ENCODE data around the gene MAP1A. TPM values are rescaled to one million over a fixed set of nuclear protein-coding genes. Genes with fewer than 3 reads are reported as not detected.

Gene MAP1A
- total RNA-seq, 1 experiment from 2014 or later: 2.5 TPM

GRCh38 chr15:43524254-43524845 lies 6.9 kb downstream of the MAP1A start:
- no CpG with 5 or more reads among the region's 4 CpGs for WGBS (ENCODE audit: extremely low coverage, insufficient read length, low lambda C conversion rate)
- H3K27ac ChIP-seq (ENCODE audit: insufficient read length, low read depth, low read length): no peak overlapping the region
- no peak overlapping the region for H2BK20ac ChIP-seq (ENCODE audit: low read depth, low read length, poor library complexity, severe bottlenecking)
- Mint-ChIP-seq H3K27me3 (ENCODE audit: low read depth) (peaks cover 64% of the 10 kb centered on the region), H3K27ac (no peak overlapping the region; a peak in 1 of 7 replicates), H3K4me1 (peaks cover 0 to 11% of the 10 kb centered on the region in 2 experiments), H3K36me3 (ENCODE audit: insufficient read depth in 1 of 3, low read depth in 3 of 3) (peaks cover 0 to 7% (median 2%) of the 10 kb centered on the region in 3 experiments; a peak in 3 of 7 replicates), H3K4me3 (no peak overlapping the region), H3K9me3 (no peaks in the 10 kb centered on the region; a peak in 1 of 5 replicates)
- no peak overlapping the region for H2BK5ac ChIP-seq (ENCODE audit: insufficient read length, low read length)
- H3K4me1 ChIP-seq (ENCODE audit: insufficient read depth, low read length): no peaks in the 10 kb centered on the region
- H3K79me2 ChIP-seq (ENCODE audit: insufficient read depth, low read length): no peaks in the 10 kb centered on the region
- no peak overlapping the region for H2AK5ac ChIP-seq (ENCODE audit: insufficient read length, low read length)
- DNase-seq: no peak
- H3K9ac ChIP-seq (ENCODE audit: extremely low read depth, insufficient read length, low read length): no peak overlapping the region
- H3K23ac ChIP-seq (ENCODE audit: insufficient read length, low read depth, low read length): no peak overlapping the region
- peaks cover 4% of the 10 kb centered on the region; the same call in 1 of the 2 replicates for H3K27me3 ChIP-seq (ENCODE audit: insufficient read depth, low read length)
- no peak overlapping the region for H2AFZ ChIP-seq (ENCODE audit: low read length)
- no peak overlapping the region for H4K91ac ChIP-seq (ENCODE audit: insufficient read length, low read depth, low read length)
- no peak overlapping the region for H3K56ac ChIP-seq (ENCODE audit: insufficient read length, low read depth, low read length)
- H3K14ac ChIP-seq (ENCODE audit: insufficient read depth, low read length): no peak overlapping the region
- H3K4me2 ChIP-seq (ENCODE audit: insufficient read depth, insufficient read length, low read length): no peak overlapping the region
- H3K23me2 ChIP-seq (ENCODE audit: insufficient read length, low read depth, low read length, poor library complexity, severe bottlenecking): no peaks in the 10 kb centered on the region
- H2BK12ac ChIP-seq (ENCODE audit: insufficient read length, low read depth, low read length): no peak overlapping the region
- no peak overlapping the region for H4K5ac ChIP-seq (ENCODE audit: insufficient read length, low read depth, low read length)
- H3K18ac ChIP-seq (ENCODE audit: insufficient read length, low read depth, low read length): no peak overlapping the region
- H2BK15ac ChIP-seq (ENCODE audit: low read depth, low read length): no peak overlapping the region
- no peaks in the 10 kb centered on the region for H3K9me3 ChIP-seq (ENCODE audit: control insufficient read depth, low read depth, low read length)
- no peaks in the 10 kb centered on the region for H4K20me1 ChIP-seq (ENCODE audit: control insufficient read depth, insufficient read depth, insufficient read length)
- H3K79me1 ChIP-seq (ENCODE audit: insufficient read depth, low read depth, low read length, poor library complexity, severe bottlenecking): no peaks in the 10 kb centered on the region
- no peak overlapping the region for H3K4ac ChIP-seq (ENCODE audit: low read depth, low read length)
- H3T11ph ChIP-seq (ENCODE audit: low read length): no peak overlapping the region
- H2BK120ac ChIP-seq (ENCODE audit: low read depth, low read length, poor library complexity, severe bottlenecking): no peak overlapping the region
- no peak overlapping the region for H4K8ac ChIP-seq (replicated peaks; ENCODE audit: insufficient read length, low read depth, low read length)
- TF ChIP-seq, protein P1, sequence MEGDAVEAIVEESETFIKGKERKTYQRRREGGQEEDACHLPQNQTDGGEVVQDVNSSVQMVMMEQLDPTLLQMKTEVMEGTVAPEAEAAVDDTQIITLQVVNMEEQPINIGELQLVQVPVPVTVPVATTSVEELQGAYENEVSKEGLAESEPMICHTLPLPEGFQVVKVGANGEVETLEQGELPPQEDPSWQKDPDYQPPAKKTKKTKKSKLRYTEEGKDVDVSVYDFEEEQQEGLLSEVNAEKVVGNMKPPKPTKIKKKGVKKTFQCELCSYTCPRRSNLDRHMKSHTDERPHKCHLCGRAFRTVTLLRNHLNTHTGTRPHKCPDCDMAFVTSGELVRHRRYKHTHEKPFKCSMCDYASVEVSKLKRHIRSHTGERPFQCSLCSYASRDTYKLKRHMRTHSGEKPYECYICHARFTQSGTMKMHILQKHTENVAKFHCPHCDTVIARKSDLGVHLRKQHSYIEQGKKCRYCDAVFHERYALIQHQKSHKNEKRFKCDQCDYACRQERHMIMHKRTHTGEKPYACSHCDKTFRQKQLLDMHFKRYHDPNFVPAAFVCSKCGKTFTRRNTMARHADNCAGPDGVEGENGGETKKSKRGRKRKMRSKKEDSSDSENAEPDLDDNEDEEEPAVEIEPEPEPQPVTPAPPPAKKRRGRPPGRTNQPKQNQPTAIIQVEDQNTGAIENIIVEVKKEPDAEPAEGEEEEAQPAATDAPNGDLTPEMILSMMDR (conservative IDR thresholded peaks at IDR 0.05): peak; percentile 23; the same call in 2 of the 3 replicates
